WTC11 (cell line): ENCODE results near the gene HPS1. TPM values are rescaled to one million over a fixed set of nuclear protein-coding genes. Genes with fewer than 3 reads are reported as not detected.

Experiments used
- ATAC-seq: fragments of 200-7000 bp; cut with Tn5 transposase; 2 replicates; pipeline ENCODE4 v1.10.0; 2021; ENCODE audit warnings: mild to moderate bottlenecking, moderate library complexity
- CTCF ChIA-PET: fragments of 300-600 bp; sonication (Branson Sonifier 250); formaldehyde crosslinking; loops from one replicate; lab custom pipeline; 2021; ENCODE audit warnings: antibody characterized with exemption; lab: Charles Lee
- POLR2A ChIA-PET: fragments of 350-600 bp; sonication (Branson Sonifier 250); formaldehyde crosslinking; loops from one replicate; lab custom pipeline; 2021; ENCODE audit warnings: antibody characterized with exemption; lab: Charles Lee
- DNase-seq: peaks from one replicate; pipeline ENCODE4 v3.0.0; 2021; ENCODE audit warnings: low spot score
- H3K27ac Mint-ChIP-seq: 2 replicates; pipeline ENCODE4 v1.8.0; 2021; ENCODE audit warnings: mixed read lengths
- H3K27me3 Mint-ChIP-seq: 2 replicates; pipeline ENCODE4 v1.8.0; 2021; ENCODE audit warnings: low read depth, mild to moderate bottlenecking, moderate library complexity, mixed read lengths
- H3K36me3 Mint-ChIP-seq: 2 replicates; pipeline ENCODE4 v1.8.0; 2021; ENCODE audit warnings: mixed read lengths
- H3K4me1 Mint-ChIP-seq: 2 replicates; pipeline ENCODE4 v1.8.0; 2022; ENCODE audit warnings: mixed read lengths
- H3K4me3 Mint-ChIP-seq: 2 replicates; pipeline ENCODE4 v1.8.0; 2021; ENCODE audit warnings: mild to moderate bottlenecking, moderate library complexity, mixed read lengths
- H3K9me3 Mint-ChIP-seq: 2 replicates; pipeline ENCODE4 v1.8.0; 2021; ENCODE audit warnings: mixed read lengths
- ARID4B ChIP-seq: sonication (generic); formaldehyde crosslinking; IDR thresholded peaks from 2 replicates; pipeline ENCODE4 v1.8.0; 2023; ENCODE audit warnings: missing genetic modification reagents, mild to moderate bottlenecking, borderline replicate concordance
- ATF3 ChIP-seq: sonication (generic); formaldehyde crosslinking; conservative IDR thresholded peaks from 2 replicates; pipeline ENCODE4 v1.8.1; 2022; ENCODE audit warnings: mild to moderate bottlenecking, missing genetic modification reagents
- ERG ChIP-seq: fragments of 250-450 bp; sonication (Bioruptor Pico); IDR thresholded peaks from 2 replicates; pipeline ENCODE4 v1.8.0; 2021; ENCODE audit warnings: mild to moderate bottlenecking
- GABPB1 ChIP-seq: sonication (generic); formaldehyde crosslinking; IDR thresholded peaks from 2 replicates; pipeline ENCODE4 v1.8.1; 2023; ENCODE audit warnings: mild to moderate bottlenecking, missing genetic modification reagents
- IRF2 ChIP-seq: sonication (generic); formaldehyde crosslinking; IDR thresholded peaks from 2 replicates; pipeline ENCODE4 v1.8.0; 2022; ENCODE audit warnings: low read depth, missing genetic modification reagents, borderline replicate concordance
- MLX ChIP-seq: sonication (generic); formaldehyde crosslinking; IDR thresholded peaks from 2 replicates; pipeline ENCODE4 v1.8.1; 2023; ENCODE audit warnings: mild to moderate bottlenecking, missing genetic modification reagents, moderate library complexity
- NFYB ChIP-seq: sonication (generic); formaldehyde crosslinking; conservative IDR thresholded peaks from 2 replicates; pipeline ENCODE4 v1.8.0; 2022; ENCODE audit warnings: low read depth, missing genetic modification reagents
- OVOL2 ChIP-seq: fragments of 250-450 bp; sonication (Bioruptor Pico); IDR thresholded peaks from 2 replicates; pipeline ENCODE4 v1.9.0; 2021; ENCODE audit warnings: mild to moderate bottlenecking, borderline replicate concordance
- RELA ChIP-seq: sonication (generic); formaldehyde crosslinking; IDR thresholded peaks from 2 replicates; pipeline ENCODE4 v1.8.1; 2022; ENCODE audit warnings: missing genetic modification reagents, mild to moderate bottlenecking, borderline replicate concordance
- TEAD1 ChIP-seq: sonication (generic); formaldehyde crosslinking; IDR thresholded peaks from 2 replicates; pipeline ENCODE4 v1.8.0; 2022; ENCODE audit warnings: mild to moderate bottlenecking, missing genetic modification reagents
- total RNA-seq: library from RNA; stranded (reverse); gene quantifications from 3 replicates; pipeline ENCODE4 v1.2.3, GENCODE V29; 2021

HPS1 gene
- total RNA-seq, 1 experiment from 2014 or later = 49.3 TPM

- ATAC-seq = no peak
- DNase-seq = no peak
- TF ChIP-seq ARID4B = no peak
- TF ChIP-seq RELA = no peak
- no peak for TF ChIP-seq ERG
- TF ChIP-seq ATF3 (CRISPR knock-in tag) = no peak
- TF ChIP-seq MLX (CRISPR knock-in tag) = no peak
- Mint-ChIP-seq H3K4me1 (peaks cover 13% of the 10 kb centered on the region), H3K27me3 (no peaks in the 10 kb centered on the region), H3K27ac (no peak overlapping the region), H3K9me3 (no peaks in the 10 kb centered on the region), H3K36me3 (peaks cover 3% of the 10 kb centered on the region; the same call in 1 of the 2 replicates), H3K4me3 (no peak overlapping the region)
- POLR2A ChIA-PET = no interaction called here
- CTCF ChIA-PET = interaction anchor here (1.1 kb wide), 1 partner anchor 8 kb away, joined by 6 read pairs; no protein-coding TSS in a partner anchor
These were observed 29.2 kb downstream of the HPS1 start for GRCh38 chr10:98417481-98417959.

GRCh38 chr10:98416606-98417388, 29.9 kb downstream of the HPS1 start:
- ChIA-PET POLR2A (no interaction called here), CTCF (interaction anchor here (1.1 kb wide), 1 partner anchor 9 kb away, joined by 6 read pairs; no protein-coding TSS in a partner anchor)
- H3K9me3 Mint-ChIP-seq = no peaks in the 10 kb centered on the region
- peaks cover 3% of the 10 kb centered on the region; the same call in 1 of the 2 replicates for H3K36me3 Mint-ChIP-seq
- TF ChIP-seq NFYB (CRISPR knock-in tag) = no peak
- no peak overlapping the region for H3K27ac Mint-ChIP-seq
- H3K4me1 Mint-ChIP-seq = peaks cover 13% of the 10 kb centered on the region
- no peaks in the 10 kb centered on the region for H3K27me3 Mint-ChIP-seq
- no peak for DNase-seq
- H3K4me3 Mint-ChIP-seq = no peak overlapping the region
- no peak for ATAC-seq

GRCh38 chr10:98415731-98416119, 31.0 kb downstream of the HPS1 start:
- H3K27ac Mint-ChIP-seq = no peak overlapping the region; the same call in 1 of the 2 replicates
- CTCF ChIA-PET = interaction anchor here (1.2 to 2.8 kb wide), 6 partner anchors 8 to 107 kb away, joined by 3 to 23 read pairs (median 12); no protein-coding TSS in a partner anchor

GRCh38 chr10:98414932-98415730, 31.6 kb downstream of the HPS1 start, which contains the start of gene PYROXD2:
Gene PYROXD2, minus strand, starts transcription at chr10:98415182. Its CDS starts 47 bp downstream, at chr10:98415135.
- H3K9me3 Mint-ChIP-seq = no peaks in the 10 kb centered on the region
- peaks cover 3% of the 10 kb centered on the region; the same call in 1 of the 2 replicates for H3K36me3 Mint-ChIP-seq
- H3K27ac Mint-ChIP-seq = peak within 1 kb of the TSS; percentile 92
- DNase-seq (peak; percentile 78), ATAC-seq (peak; percentile 95)
- no peaks in the 10 kb centered on the region for H3K27me3 Mint-ChIP-seq
- ChIA-PET CTCF (interaction anchor here (1.2 to 2.8 kb wide), 6 partner anchors 8 to 106 kb away, joined by 3 to 23 read pairs (median 12); no protein-coding TSS in a partner anchor), POLR2A (interaction anchor here (0.8 to 1.1 kb wide), 2 partner anchors 9 to 213 kb away, joined by 3 read pairs; no protein-coding TSS in a partner anchor)
- H3K4me3 Mint-ChIP-seq = peak within 1 kb of the TSS; percentile 83
- H3K4me1 Mint-ChIP-seq = peaks cover 15% of the 10 kb centered on the region
- TF ChIP-seq OVOL2 (CRISPR knock-in tag) = no peak
- TF ChIP-seq IRF2 (CRISPR knock-in tag) = no peak
- no peak for TF ChIP-seq ARID4B

More at GRCh38 chr10:98415731-98416119, 31.0 kb downstream of the HPS1 start:
- no peaks in the 10 kb centered on the region for H3K9me3 Mint-ChIP-seq
- DNase-seq = no peak
- H3K4me3 Mint-ChIP-seq = no peak overlapping the region
- TF ChIP-seq GABPB1 (CRISPR knock-in tag) = no peak
- no peak for TF ChIP-seq TEAD1 (CRISPR knock-in tag)
- H3K27me3 Mint-ChIP-seq = no peaks in the 10 kb centered on the region
- H3K4me1 Mint-ChIP-seq = peaks cover 13% of the 10 kb centered on the region
- ATAC-seq = no peak
- peaks cover 3% of the 10 kb centered on the region; the same call in 1 of the 2 replicates for H3K36me3 Mint-ChIP-seq
- POLR2A ChIA-PET = interaction anchor here (0.8 kb wide), 1 partner anchor 213 kb away, joined by 3 read pairs; no protein-coding TSS in a partner anchor
